ENCODE measurements around the gene AP1S3. TPM values are rescaled to one million over a fixed set of nuclear protein-coding genes. Genes with fewer than 3 reads are reported as not detected.

AP1S3 gene
- total and polyA plus RNA-seq, 4 donors: 4.6 to 14.2 (median 6.5) TPM

DNA sequence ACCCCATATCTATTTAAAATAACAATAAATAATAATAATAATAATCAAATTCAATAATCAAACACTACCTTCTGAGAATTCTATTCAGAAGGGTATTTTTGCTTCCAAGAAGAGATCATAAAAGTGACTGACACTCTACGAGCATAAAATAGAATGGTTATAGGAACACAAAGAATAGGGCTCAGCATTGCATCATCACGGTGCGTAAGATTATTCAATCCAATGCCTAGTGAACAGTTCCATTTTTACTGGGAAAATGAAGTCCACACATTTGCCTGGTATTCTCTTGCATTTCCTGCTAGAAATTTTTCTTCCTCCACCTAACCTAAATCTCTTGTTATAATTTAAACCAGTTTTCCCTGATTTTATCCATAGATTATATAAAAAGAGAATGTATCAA lies 55.8 kb downstream of the AP1S3 start:
- ATAC-seq (ENCODE audit: insufficient read depth, low FRiP score): no peak
- Histone ChIP-seq H3K4me1 (ENCODE audit: control insufficient read depth in 5 of 5, insufficient read depth in 5 of 5, low read length in 5 of 5) (no peaks in the 10 kb centered on the region), H3K27me3 (ENCODE audit: control insufficient read depth in 3 of 3, insufficient read depth in 3 of 3, low read length in 2 of 3) (no peaks in the 10 kb centered on the region), H3K36me3 (ENCODE audit: control insufficient read depth in 4 of 4, insufficient read depth in 4 of 4, low read length in 4 of 4) (no peaks in the 10 kb centered on the region), H3K27ac (ENCODE audit: low read depth in 1 of 2, low read length in 1 of 2) (no peak overlapping the region), H3K9ac (ENCODE audit: insufficient read depth in 1 of 2, low read length in 2 of 2) (no peak overlapping the region), H3K4me3 (no peak overlapping the region), H3K9me3 (ENCODE audit: control insufficient read depth in 4 of 4, insufficient read depth in 3 of 4, low read length in 3 of 4) (no peaks in the 10 kb centered on the region)
- DNase-seq: no peak
- WGBS, 2 donors: 80 to 88% methylated on average over 3 of the region's 3 CpGs
- TF ChIP-seq, protein P1, sequence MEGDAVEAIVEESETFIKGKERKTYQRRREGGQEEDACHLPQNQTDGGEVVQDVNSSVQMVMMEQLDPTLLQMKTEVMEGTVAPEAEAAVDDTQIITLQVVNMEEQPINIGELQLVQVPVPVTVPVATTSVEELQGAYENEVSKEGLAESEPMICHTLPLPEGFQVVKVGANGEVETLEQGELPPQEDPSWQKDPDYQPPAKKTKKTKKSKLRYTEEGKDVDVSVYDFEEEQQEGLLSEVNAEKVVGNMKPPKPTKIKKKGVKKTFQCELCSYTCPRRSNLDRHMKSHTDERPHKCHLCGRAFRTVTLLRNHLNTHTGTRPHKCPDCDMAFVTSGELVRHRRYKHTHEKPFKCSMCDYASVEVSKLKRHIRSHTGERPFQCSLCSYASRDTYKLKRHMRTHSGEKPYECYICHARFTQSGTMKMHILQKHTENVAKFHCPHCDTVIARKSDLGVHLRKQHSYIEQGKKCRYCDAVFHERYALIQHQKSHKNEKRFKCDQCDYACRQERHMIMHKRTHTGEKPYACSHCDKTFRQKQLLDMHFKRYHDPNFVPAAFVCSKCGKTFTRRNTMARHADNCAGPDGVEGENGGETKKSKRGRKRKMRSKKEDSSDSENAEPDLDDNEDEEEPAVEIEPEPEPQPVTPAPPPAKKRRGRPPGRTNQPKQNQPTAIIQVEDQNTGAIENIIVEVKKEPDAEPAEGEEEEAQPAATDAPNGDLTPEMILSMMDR (IDR thresholded peaks at IDR 0.05; ENCODE audit: control extremely low read depth, extremely low read depth): no peak

DNA sequence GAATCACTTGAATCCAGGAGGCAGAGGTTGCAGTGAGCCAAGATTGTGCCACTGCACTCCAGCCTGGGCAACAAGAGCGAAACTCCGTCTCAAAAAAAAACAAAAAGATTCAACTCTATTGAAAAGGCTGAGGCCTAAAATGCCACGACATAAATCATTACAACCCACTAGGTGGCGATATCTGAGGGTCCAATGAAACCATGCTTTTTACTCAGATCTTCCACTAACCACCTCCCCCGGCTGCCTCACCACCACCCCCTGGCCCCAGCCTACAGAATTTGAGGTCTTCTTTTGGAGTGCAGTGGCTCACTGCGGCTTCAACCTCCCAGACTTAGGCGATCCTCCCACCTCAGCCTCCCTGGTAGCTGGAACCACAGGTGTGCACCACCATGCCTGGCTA lies 57.5 kb downstream of the AP1S3 start:
- no peak overlapping the region for H3K4me3 ChIP-seq
- TF ChIP-seq, protein P1 (IDR thresholded peaks at IDR 0.05; ENCODE audit: control extremely low read depth, extremely low read depth): peak; percentile 14
- no peaks in the 10 kb centered on the region for H3K27me3 ChIP-seq (ENCODE audit: control insufficient read depth in 3 of 3, insufficient read depth in 3 of 3, low read length in 2 of 3)
- H3K36me3 ChIP-seq (ENCODE audit: control insufficient read depth in 4 of 4, insufficient read depth in 4 of 4, low read length in 4 of 4): no peaks in the 10 kb centered on the region
- 75 to 81% methylated on average over 7 of the region's 7 CpGs for WGBS, 2 donors
- no peak for ATAC-seq (ENCODE audit: insufficient read depth, low FRiP score)
- H3K9me3 ChIP-seq (ENCODE audit: control insufficient read depth in 4 of 4, insufficient read depth in 3 of 4, low read length in 3 of 4): no peaks in the 10 kb centered on the region
- DNase-seq: no peak
- H3K4me1 ChIP-seq (ENCODE audit: control insufficient read depth in 5 of 5, insufficient read depth in 5 of 5, low read length in 5 of 5): no peaks in the 10 kb centered on the region
- H3K9ac ChIP-seq (ENCODE audit: insufficient read depth in 1 of 2, low read length in 2 of 2): no peak overlapping the region
- H3K27ac ChIP-seq (ENCODE audit: low read depth in 1 of 2, low read length in 1 of 2): no peak overlapping the region

DNA sequence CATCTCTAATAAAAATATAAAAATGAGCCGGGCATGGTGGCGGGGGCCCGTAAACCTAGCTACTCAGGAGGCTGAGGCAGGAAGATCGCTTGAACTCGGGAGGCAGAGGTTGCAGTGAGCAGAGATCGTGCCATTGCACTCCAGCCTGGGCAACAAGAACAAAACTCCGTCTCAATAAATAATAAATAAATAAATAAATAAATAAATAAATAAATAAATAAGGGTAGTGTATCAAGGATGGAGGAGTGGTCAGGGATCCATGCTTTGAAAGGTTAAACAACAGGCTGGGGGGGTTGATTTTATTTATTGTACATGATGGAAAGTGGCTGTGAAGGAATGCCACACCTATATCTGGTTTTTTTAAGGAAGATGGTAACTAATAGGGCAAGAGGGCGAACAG lies 63.2 kb downstream of the AP1S3 start:
- ATAC-seq (ENCODE audit: insufficient read depth, low FRiP score) (no peak), DNase-seq (no peak)
- H3K9me3 ChIP-seq (ENCODE audit: control insufficient read depth in 4 of 4, insufficient read depth in 3 of 4, low read length in 3 of 4): no peaks in the 10 kb centered on the region
- H3K27ac ChIP-seq (ENCODE audit: low read depth in 1 of 2, low read length in 1 of 2): no peak overlapping the region
- H3K27me3 ChIP-seq (ENCODE audit: control insufficient read depth in 3 of 3, insufficient read depth in 3 of 3, low read length in 2 of 3): no peaks in the 10 kb centered on the region
- no peak overlapping the region for H3K9ac ChIP-seq (ENCODE audit: insufficient read depth in 1 of 2, low read length in 2 of 2)
- no peak overlapping the region for H3K4me3 ChIP-seq
- H3K36me3 ChIP-seq (ENCODE audit: control insufficient read depth in 4 of 4, insufficient read depth in 4 of 4, low read length in 4 of 4): no peaks in the 10 kb centered on the region
- no peaks in the 10 kb centered on the region for H3K4me1 ChIP-seq (ENCODE audit: control insufficient read depth in 5 of 5, insufficient read depth in 5 of 5, low read length in 5 of 5)
- WGBS, 2 donors: 74 to 85% methylated on average over 8 of the region's 8 CpGs
- TF ChIP-seq, protein P1 (IDR thresholded peaks at IDR 0.05; ENCODE audit: control extremely low read depth, extremely low read depth): no peak

DNA sequence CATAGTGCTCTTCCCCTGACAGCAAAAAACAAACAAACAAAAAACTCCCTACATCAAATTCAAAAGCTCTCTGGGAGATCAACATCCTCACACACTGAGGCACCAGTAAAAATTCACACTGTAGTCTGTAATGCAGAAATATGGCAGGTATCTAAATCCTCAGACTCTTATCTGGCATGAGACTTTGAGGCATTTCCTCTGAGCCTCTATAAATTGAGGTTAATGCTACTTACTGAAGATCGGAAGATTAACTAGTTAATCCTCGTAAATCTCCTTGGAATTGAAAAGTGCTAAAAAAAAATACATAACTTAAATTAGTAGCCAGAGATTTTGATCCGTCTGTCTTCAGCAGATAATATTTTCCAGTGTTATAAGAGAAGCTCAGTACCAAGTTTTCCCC lies 65.0 kb downstream of the AP1S3 start:
- no peak overlapping the region for H3K27ac ChIP-seq (ENCODE audit: low read depth in 1 of 2, low read length in 1 of 2)
- no peak for DNase-seq
- no peak overlapping the region for H3K9ac ChIP-seq (ENCODE audit: insufficient read depth in 1 of 2, low read length in 2 of 2)
- no peaks in the 10 kb centered on the region for H3K27me3 ChIP-seq (ENCODE audit: control insufficient read depth in 3 of 3, insufficient read depth in 3 of 3, low read length in 2 of 3)
- TF ChIP-seq, protein P1 (IDR thresholded peaks at IDR 0.05; ENCODE audit: control extremely low read depth, extremely low read depth): no peak
- H3K4me1 ChIP-seq (ENCODE audit: control insufficient read depth in 5 of 5, insufficient read depth in 5 of 5, low read length in 5 of 5): peaks cover 0 to 2% (median 0%) of the 10 kb centered on the region in 5 donors
- 84 to 89% methylated on average over 3 of the region's 3 CpGs for WGBS, 2 donors
- ATAC-seq (ENCODE audit: insufficient read depth, low FRiP score): no peak
- H3K9me3 ChIP-seq (ENCODE audit: control insufficient read depth in 4 of 4, insufficient read depth in 3 of 4, low read length in 3 of 4): no peaks in the 10 kb centered on the region
- no peaks in the 10 kb centered on the region for H3K36me3 ChIP-seq (ENCODE audit: control insufficient read depth in 4 of 4, insufficient read depth in 4 of 4, low read length in 4 of 4)
- no peak overlapping the region for H3K4me3 ChIP-seq

Measured in lung (tissue), 12 donors.